Right atrium auricular region (tissue), 2 donors: Measurements from ENCODE around the gene CHST15. TPM values are rescaled to one million over a fixed set of nuclear protein-coding genes. Genes with fewer than 3 reads are reported as not detected.

Source experiments
- DNase-seq: peaks from one replicate; pipeline ENCODE4 v3.0.0-alpha.2; 2019; ENCODE audit warnings: low spot score
- H3K27ac ChIP-seq, 2 donors: fragments of 200-600 bp; sonication (generic); 1 replicate in 1 of 2; 2 replicates in 1 of 2; pipeline ENCODE4 v1.5.1; 2016 to 2019
- H3K27me3 ChIP-seq, 2 donors: fragments of 200-600 bp; sonication (generic); one replicate each; pipeline versions ENCODE4 v1.5.1 to v1.6.0; 2017 to 2019
- H3K36me3 ChIP-seq: fragments of 200-600 bp; sonication (generic); one replicate; pipeline ENCODE4 v1.5.1; 2016
- H3K4me1 ChIP-seq, 2 donors: fragments of 200-600 bp; sonication (generic); one replicate each; pipeline versions ENCODE4 v1.5.1 to v1.6.0; 2017 to 2019
- H3K4me3 ChIP-seq, 2 donors: fragments of 200-600 bp; sonication (generic); 1 replicate in 1 of 2; 2 replicates in 1 of 2; pipeline ENCODE4 v1.5.1; 2017 to 2019; ENCODE audit warnings: mild to moderate bottlenecking in 1 of 2, moderate library complexity in 1 of 2
- H3K9me3 ChIP-seq, 2 donors: fragments of 200-600 bp; sonication (generic); one replicate each; pipeline ENCODE4 v1.5.1; 2019
- CTCF ChIP-seq, 2 donors: fragments of 200-600 bp; sonication (generic); IDR thresholded peaks; one replicate each; pipeline ENCODE4 v1.5.1; 2019; ENCODE audit warnings: antibody characterized with exemption in 2 of 2
- total RNA-seq, 2 donors: library from RNA; depleted of rRNA; stranded (reverse); fragments of >200 nt; gene quantifications; one replicate each; pipeline ENCODE4 v1.1.0, GENCODE V29; 2016

Gene CHST15
- total RNA-seq, 2 donors from 2014 or later, result 7.0 to 14.2 TPM

- no peak for TF ChIP-seq CTCF (IDR thresholded peaks at IDR 0.05)
- DNase-seq, result no peak
- Histone ChIP-seq H3K9me3 (no peaks in the 10 kb centered on the region), H3K27ac (no peak overlapping the region), H3K4me1 (no peaks in the 10 kb centered on the region), H3K36me3 (no peaks in the 10 kb centered on the region), H3K27me3 (no peaks in the 10 kb centered on the region), H3K4me3 (no peak overlapping the region)
Observed at GRCh38 chr10:124056337-124056980, 36.9 kb downstream of the CHST15 start.

- DNase-seq, result no peak
- TF ChIP-seq CTCF (IDR thresholded peaks at IDR 0.05), result no peak
- no peaks in the 10 kb centered on the region for H3K4me1 ChIP-seq
- no peak overlapping the region for H3K4me3 ChIP-seq
- H3K9me3 ChIP-seq, result no peaks in the 10 kb centered on the region
- no peak overlapping the region for H3K27ac ChIP-seq
- no peaks in the 10 kb centered on the region for H3K27me3 ChIP-seq
- H3K36me3 ChIP-seq, result no peaks in the 10 kb centered on the region
Observed at GRCh38 chr10:124053971-124054370, 39.4 kb downstream of the CHST15 start.

GRCh38 chr10:124052561-124052960 is 40.8 kb downstream of the CHST15 start:
- Histone ChIP-seq H3K9me3 (no peaks in the 10 kb centered on the region), H3K27me3 (no peaks in the 10 kb centered on the region), H3K36me3 (no peaks in the 10 kb centered on the region), H3K4me1 (no peaks in the 10 kb centered on the region), H3K27ac (no peak overlapping the region), H3K4me3 (no peak overlapping the region)
- no peak for DNase-seq
- TF ChIP-seq CTCF (IDR thresholded peaks at IDR 0.05), result no peak

GRCh38 chr10:124050021-124051015 is 43.1 kb downstream of the CHST15 start:
- Histone ChIP-seq H3K4me3 (no peak overlapping the region), H3K4me1 (no peaks in the 10 kb centered on the region), H3K27me3 (no peaks in the 10 kb centered on the region), H3K36me3 (no peaks in the 10 kb centered on the region), H3K27ac (no peak overlapping the region), H3K9me3 (no peaks in the 10 kb centered on the region)
- TF ChIP-seq CTCF (IDR thresholded peaks at IDR 0.05), result no peak
- DNase-seq, result no peak

GRCh38 chr10:124049484-124049883 is 43.9 kb downstream of the CHST15 start:
- no peak for TF ChIP-seq CTCF (IDR thresholded peaks at IDR 0.05)
- Histone ChIP-seq H3K27ac (no peak overlapping the region), H3K4me1 (no peaks in the 10 kb centered on the region), H3K9me3 (no peaks in the 10 kb centered on the region), H3K4me3 (no peak overlapping the region), H3K27me3 (no peaks in the 10 kb centered on the region), H3K36me3 (no peaks in the 10 kb centered on the region)
- DNase-seq, result no peak
